HepG2 (cell line): Measurements from ENCODE around the gene CAMK2D. TPM values are rescaled to one million over a fixed set of nuclear protein-coding genes. Genes with fewer than 3 reads are reported as not detected.

ENCODE experiments used
- ATAC-seq: fragments of 200-7000 bp; cut with Tn5 transposase; 3 replicates; pipeline ENCODE4 v1.9.1; 2020; ENCODE audit warnings: mild to moderate bottlenecking, moderate library complexity
- BruUV-seq: library from RNA; stranded (reverse); fragments of 400-500 nt; replicated peaks from 2 replicates; lab custom pipeline; 2021; lab: Mats Ljungman, UMichigan
- CTCF ChIA-PET: fragments of 300-600 bp; formaldehyde crosslinking; extraction: SDS; loops from one replicate; lab custom pipeline; 2021; ENCODE audit warnings: low total read pairs, inconsistent platforms, low intra/inter-chr PET ratio; lab: Yijun Ruan, JAX
- POLR2A ChIA-PET: fragments of 350-600 bp; sonication (Branson Sonifier 250); formaldehyde crosslinking; loops from one replicate; lab custom pipeline; 2020; ENCODE audit warnings: antibody characterized with exemption, inconsistent platforms; lab: Yijun Ruan, JAX
- DNase-seq: peaks from one replicate; pipeline ENCODE4 v3.0.0-alpha.2; 2015; ENCODE audit warnings: low spot score
- FAIRE-seq: peaks from 3 replicates; lab custom pipeline; 2011; peaks lifted over from hg19 to GRCh38; lab: Jason Lieb, UNC
- H2AFZ ChIP-seq: one replicate; pipeline ENCODE4 v1.6.1; 2011; ENCODE audit warnings: low read length, inconsistent platforms
- H3K27ac ChIP-seq: fragments of 300-600 bp; 3 replicates; pipeline ENCODE4 v1.8.0; 2011; ENCODE audit warnings: mixed run types, mild to moderate bottlenecking, mixed read lengths, low read length, inconsistent platforms; ENCODE audit not compliant: insufficient read depth; ENCODE audit errors: extremely low read length
- H3K27me3 ChIP-seq, 2 experiments: fragments of 200-600 bp in 1 of 2; 2 replicates in 1 of 2; 3 replicates in 1 of 2; pipeline versions ENCODE4 v1.6.0 to v1.8.0; 2011; ENCODE audit warnings: low read length in 2 of 2, mild to moderate bottlenecking in 2 of 2, moderate library complexity in 2 of 2, inconsistent platforms in 1 of 2; ENCODE audit not compliant: insufficient read depth in 2 of 2, control insufficient read depth in 1 of 2
- H3K36me3 ChIP-seq, 2 experiments: fragments of 200-600 bp in 1 of 2; replicated peaks in 1 of 2; 2 replicates in 1 of 2; 3 replicates in 1 of 2; pipeline versions ENCODE4 v1.5.1 to v1.8.0; 2011; ENCODE audit warnings: low read length in 2 of 2, inconsistent platforms in 1 of 2; ENCODE audit not compliant: insufficient read depth in 2 of 2, control insufficient read depth in 1 of 2
- H3K4me1 ChIP-seq: 2 replicates; pipeline ENCODE4 v1.5.1; 2012; ENCODE audit warnings: low read length, inconsistent platforms; ENCODE audit not compliant: insufficient read depth
- H3K4me2 ChIP-seq: 2 replicates; pipeline ENCODE4 v1.6.0; 2011; ENCODE audit warnings: low read depth, low read length, inconsistent platforms
- H3K4me3 ChIP-seq, 3 experiments: fragments of 200-600 bp in 1 of 3; sonication (generic), shearing (Covaris generic) in 1 of 3; replicated peaks in 1 of 3; 2 replicates each; pipeline ENCODE4 v1.5.1; 2011 to 2016; ENCODE audit warnings: low read length in 3 of 3, inconsistent platforms in 2 of 3, low read depth in 2 of 3, mild to moderate bottlenecking in 2 of 3, control low read depth in 1 of 3, mixed read lengths in 1 of 3; ENCODE audit not compliant: insufficient read depth in 1 of 3
- H3K79me2 ChIP-seq: one replicate; pipeline ENCODE4 v1.6.1; 2011; ENCODE audit warnings: low read length, inconsistent platforms; ENCODE audit not compliant: insufficient read depth
- H3K9ac ChIP-seq: 2 replicates; pipeline ENCODE4 v1.6.0; 2011; ENCODE audit warnings: mild to moderate bottlenecking, low read depth, low read length, inconsistent platforms; ENCODE audit not compliant: insufficient read depth
- H3K9me3 ChIP-seq: 2 replicates; pipeline ENCODE4 v1.5.1; 2012; ENCODE audit warnings: mild to moderate bottlenecking, low read length
- H4K20me1 ChIP-seq: 2 replicates; pipeline ENCODE4 v1.6.0; 2011; ENCODE audit warnings: inconsistent platforms, mild to moderate bottlenecking, low read length, moderate library complexity; ENCODE audit not compliant: insufficient read depth
- AKAP8 ChIP-seq: sonication (generic); formaldehyde crosslinking; IDR thresholded peaks from 2 replicates; pipeline ENCODE4 v1.5.1; 2020; ENCODE audit warnings: mild to moderate bottlenecking, missing genetic modification reagents
- EED ChIP-seq: sonication (generic); formaldehyde crosslinking; IDR thresholded peaks from 2 replicates; pipeline ENCODE4 v1.5.0; 2020; ENCODE audit warnings: mild to moderate bottlenecking, missing genetic modification reagents
- NONO ChIP-seq, 2 experiments: fragments of 450-650 bp in 1 of 2; sonication (generic) in 1 of 2; formaldehyde crosslinking in 1 of 2; IDR thresholded peaks in 1 of 2; conservative IDR thresholded peaks in 1 of 2; 2 replicates each; pipeline versions ENCODE4 v1.6.1 to v1.8.0; 2017 to 2022; ENCODE audit warnings: mild to moderate bottlenecking in 1 of 2, missing genetic modification reagents in 1 of 2, moderate library complexity in 1 of 2
- POLR2G ChIP-seq: fragments of 200-400 bp; formaldehyde crosslinking; IDR thresholded peaks from 2 replicates; pipeline ENCODE4 v1.6.1; 2018; ENCODE audit warnings: mild to moderate bottlenecking, low read depth, low read length, moderate library complexity
- ZMYM3 ChIP-seq: sonication (generic); formaldehyde crosslinking; IDR thresholded peaks from 2 replicates; pipeline ENCODE4 v1.5.1; 2020; ENCODE audit warnings: mild to moderate bottlenecking, missing genetic modification reagents
- ZNF484 ChIP-seq: sonication (generic); formaldehyde crosslinking; IDR thresholded peaks from 2 replicates; pipeline ENCODE4 v1.5.1; 2020; ENCODE audit warnings: mild to moderate bottlenecking, low read depth, missing genetic modification reagents, borderline replicate concordance
- ZNF605 ChIP-seq: sonication (generic); formaldehyde crosslinking; IDR thresholded peaks from 2 replicates; pipeline ENCODE4 v1.8.0; 2022; ENCODE audit warnings: mild to moderate bottlenecking, missing genetic modification reagents
- ZNF607 ChIP-seq: sonication (generic); formaldehyde crosslinking; IDR thresholded peaks from 2 replicates; pipeline ENCODE4 v1.5.1; 2020; ENCODE audit warnings: missing genetic modification reagents, mild to moderate bottlenecking, borderline replicate concordance
- ZNF619 ChIP-seq: sonication (generic); formaldehyde crosslinking; IDR thresholded peaks from 2 replicates; pipeline ENCODE4 v1.4.0; 2020; ENCODE audit warnings: mild to moderate bottlenecking, missing genetic modification reagents
- ZNF782 ChIP-seq: sonication (generic); formaldehyde crosslinking; IDR thresholded peaks from 2 replicates; pipeline ENCODE4 v1.4.0; 2020; ENCODE audit warnings: missing genetic modification reagents, mild to moderate bottlenecking, borderline replicate concordance
- ZNF883 ChIP-seq: sonication (generic); formaldehyde crosslinking; IDR thresholded peaks from 2 replicates; pipeline ENCODE4 v1.5.1; 2020; ENCODE audit warnings: mild to moderate bottlenecking, missing genetic modification reagents; ENCODE audit errors: not compliant biosample characterization
- ZSCAN9 ChIP-seq: IDR thresholded peaks from 2 replicates; pipeline ENCODE4 v1.6.1; 2016; ENCODE audit warnings: borderline replicate concordance
- in situ Hi-C: cut with HindIII; loops from 2 replicates; pipeline ENCODE4 v1.10.0; 2017; ENCODE audit warnings: low pct_unique_long_range_greater_than_20kb; ENCODE audit not compliant: extremely low pct_ligation_motif_present
- intact Hi-C: fragments of 100-400 bp; cut with micrococcal nuclease; formaldehyde crosslinking; loops from one replicate; pipeline ENCODE4 v1.10.0; 2022; ENCODE audit not compliant: unreplicated experiment
- polyA plus RNA-seq, 8 experiments: library from polyadenylated mRNA; depleted of rRNA in 3 of 8; stranded (reverse) in 7 of 8; unstranded in 1 of 8; fragments of >200 nt; fragmentation: Illumina TruSeq in 4 of 8; extraction: Trizol in 4 of 8; gene quantifications; 2 replicates each; pipeline versions ENCODE4 v1.2.1 to v1.2.3, GENCODE V29; 2011 to 2016; ENCODE audit warnings: low read depth in 4 of 8, missing spikeins in 1 of 8, mixed read lengths in 1 of 8; ENCODE audit not compliant: insufficient read depth in 1 of 8
- total RNA-seq, 5 experiments: library from RNA; depleted of rRNA; stranded (reverse); fragments of >200 nt; fragmentation: Illumina TruSeq; extraction: Trizol; gene quantifications; 2 replicates each; pipeline ENCODE4 v1.2.3, GENCODE V29; 2016; ENCODE audit warnings: low read depth in 1 of 5
- TF ChIP-seq, protein P1 (sequence below): IDR thresholded peaks from 2 replicates; pipeline ENCODE4 v1.6.1; 2012; ENCODE audit warnings: low read length, improper control_type of control experiment
- TF ChIP-seq, protein P2 (sequence below): sonication (generic); formaldehyde crosslinking; IDR thresholded peaks from 2 replicates; pipeline ENCODE4 v1.4.0; 2020; ENCODE audit warnings: missing genetic modification reagents
- TF ChIP-seq, protein P3 (sequence below): IDR thresholded peaks from 2 replicates; pipeline ENCODE4 v1.6.1; 2012; ENCODE audit warnings: low read depth, low read length, improper control_type of control experiment
- TF ChIP-seq, protein P4 (sequence below): sonication (generic); formaldehyde crosslinking; IDR thresholded peaks from 2 replicates; pipeline ENCODE4 v1.4.0; 2020; ENCODE audit warnings: missing genetic modification reagents

Gene CAMK2D
- total and polyA plus RNA-seq, 2 of the 13 experiments (the other 11 are each of a cell fraction or from before 2014, with no cell fraction given) = 18.0 to 65.4 TPM

DNA sequence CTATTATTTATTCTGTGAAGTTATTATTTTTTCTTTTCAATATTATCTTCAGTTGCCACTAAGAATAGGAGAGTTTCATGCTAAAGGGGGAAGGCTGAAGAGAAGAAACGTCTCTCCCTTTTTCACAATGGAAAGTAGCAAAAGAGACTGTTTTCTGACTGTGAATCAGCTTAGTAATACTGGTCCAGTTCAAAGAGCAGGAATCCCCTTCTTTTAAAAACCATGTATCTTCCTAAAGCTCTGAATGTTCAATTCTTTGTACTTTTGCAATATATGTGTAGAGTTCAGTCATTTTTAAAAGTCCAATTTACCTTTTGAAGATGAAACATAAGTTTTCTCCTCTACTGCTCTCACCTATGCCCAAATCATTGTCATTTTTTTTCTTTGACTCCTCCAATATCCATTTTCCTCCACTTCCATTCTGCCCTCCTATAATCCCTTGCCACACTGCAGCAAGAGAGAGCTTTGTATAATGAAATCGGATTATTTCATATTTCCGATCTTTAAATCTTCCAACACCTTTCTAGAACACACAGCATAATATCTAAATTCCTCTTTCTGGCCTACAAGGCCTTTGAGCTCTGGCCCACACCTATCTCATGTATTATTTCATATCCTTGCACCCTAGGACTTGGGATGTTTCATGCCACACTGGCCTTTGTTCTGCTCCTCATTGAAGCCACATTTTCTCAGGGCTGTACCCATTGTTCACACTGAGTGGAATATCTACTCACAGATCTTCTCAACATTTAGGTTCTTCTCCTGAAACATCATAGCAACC, 195.3 kb downstream of the CAMK2D start (continued):
- no peak for TF ChIP-seq ZMYM3
- no peak for TF ChIP-seq ZNF607
- TF ChIP-seq ZNF883 = no peak
- TF ChIP-seq ZNF605 (CRISPR knock-in tag) = no peak

DNA sequence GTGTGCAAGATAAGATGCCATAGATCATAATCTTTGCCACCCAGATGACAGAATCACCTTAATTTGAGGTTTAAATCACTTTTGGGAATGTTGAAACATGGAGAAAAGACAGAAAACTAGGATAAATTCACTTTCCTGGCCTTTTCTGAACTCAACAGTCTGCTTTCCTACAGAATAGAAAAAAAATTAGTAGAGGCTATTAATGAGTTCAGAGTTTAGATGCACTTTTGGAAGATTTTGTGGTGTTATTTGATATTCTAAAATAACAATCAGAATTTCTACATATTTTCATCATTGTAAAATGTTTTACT, 195.9 kb downstream of the CAMK2D start:
- no TSS peak for BruUV-seq
- ChIA-PET POLR2A (no interaction called here), CTCF (no interaction called here)
- Histone ChIP-seq H3K4me3 (no peak overlapping the region), H4K20me1 (no peaks in the 10 kb centered on the region), H3K9me3 (no peaks in the 10 kb centered on the region), H3K36me3 (no peaks in the 10 kb centered on the region), H3K4me2 (no peak overlapping the region), H3K27me3 (no peaks in the 10 kb centered on the region), H3K4me1 (no peaks in the 10 kb centered on the region), H3K79me2 (no peaks in the 10 kb centered on the region), H2AFZ (no peak overlapping the region), H3K27ac (no peak overlapping the region), H3K9ac (no peak overlapping the region)
- DNase-seq (no peak), ATAC-seq (no peak), FAIRE-seq (no peak)
- in situ Hi-C loops = no loop called here
- intact Hi-C loops = no loop called here
- TF ChIP-seq, protein P1, sequence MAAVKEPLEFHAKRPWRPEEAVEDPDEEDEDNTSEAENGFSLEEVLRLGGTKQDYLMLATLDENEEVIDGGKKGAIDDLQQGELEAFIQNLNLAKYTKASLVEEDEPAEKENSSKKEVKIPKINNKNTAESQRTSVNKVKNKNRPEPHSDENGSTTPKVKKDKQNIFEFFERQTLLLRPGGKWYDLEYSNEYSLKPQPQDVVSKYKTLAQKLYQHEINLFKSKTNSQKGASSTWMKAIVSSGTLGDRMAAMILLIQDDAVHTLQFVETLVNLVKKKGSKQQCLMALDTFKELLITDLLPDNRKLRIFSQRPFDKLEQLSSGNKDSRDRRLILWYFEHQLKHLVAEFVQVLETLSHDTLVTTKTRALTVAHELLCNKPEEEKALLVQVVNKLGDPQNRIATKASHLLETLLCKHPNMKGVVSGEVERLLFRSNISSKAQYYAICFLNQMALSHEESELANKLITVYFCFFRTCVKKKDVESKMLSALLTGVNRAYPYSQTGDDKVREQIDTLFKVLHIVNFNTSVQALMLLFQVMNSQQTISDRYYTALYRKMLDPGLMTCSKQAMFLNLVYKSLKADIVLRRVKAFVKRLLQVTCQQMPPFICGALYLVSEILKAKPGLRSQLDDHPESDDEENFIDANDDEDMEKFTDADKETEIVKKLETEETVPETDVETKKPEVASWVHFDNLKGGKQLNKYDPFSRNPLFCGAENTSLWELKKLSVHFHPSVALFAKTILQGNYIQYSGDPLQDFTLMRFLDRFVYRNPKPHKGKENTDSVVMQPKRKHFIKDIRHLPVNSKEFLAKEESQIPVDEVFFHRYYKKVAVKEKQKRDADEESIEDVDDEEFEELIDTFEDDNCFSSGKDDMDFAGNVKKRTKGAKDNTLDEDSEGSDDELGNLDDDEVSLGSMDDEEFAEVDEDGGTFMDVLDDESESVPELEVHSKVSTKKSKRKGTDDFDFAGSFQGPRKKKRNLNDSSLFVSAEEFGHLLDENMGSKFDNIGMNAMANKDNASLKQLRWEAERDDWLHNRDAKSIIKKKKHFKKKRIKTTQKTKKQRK = no peak
- no peak for TF ChIP-seq ZNF607
- TF ChIP-seq, protein P2, sequence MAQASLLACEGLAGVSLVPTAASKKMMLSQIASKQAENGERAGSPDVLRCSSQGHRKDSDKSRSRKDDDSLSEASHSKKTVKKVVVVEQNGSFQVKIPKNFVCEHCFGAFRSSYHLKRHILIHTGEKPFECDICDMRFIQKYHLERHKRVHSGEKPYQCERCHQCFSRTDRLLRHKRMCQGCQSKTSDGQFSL (CRISPR knock-in tag) = no peak
- TF ChIP-seq AKAP8 (CRISPR knock-in tag) = no peak
- no peak for TF ChIP-seq ZNF619
- TF ChIP-seq, protein P3, sequence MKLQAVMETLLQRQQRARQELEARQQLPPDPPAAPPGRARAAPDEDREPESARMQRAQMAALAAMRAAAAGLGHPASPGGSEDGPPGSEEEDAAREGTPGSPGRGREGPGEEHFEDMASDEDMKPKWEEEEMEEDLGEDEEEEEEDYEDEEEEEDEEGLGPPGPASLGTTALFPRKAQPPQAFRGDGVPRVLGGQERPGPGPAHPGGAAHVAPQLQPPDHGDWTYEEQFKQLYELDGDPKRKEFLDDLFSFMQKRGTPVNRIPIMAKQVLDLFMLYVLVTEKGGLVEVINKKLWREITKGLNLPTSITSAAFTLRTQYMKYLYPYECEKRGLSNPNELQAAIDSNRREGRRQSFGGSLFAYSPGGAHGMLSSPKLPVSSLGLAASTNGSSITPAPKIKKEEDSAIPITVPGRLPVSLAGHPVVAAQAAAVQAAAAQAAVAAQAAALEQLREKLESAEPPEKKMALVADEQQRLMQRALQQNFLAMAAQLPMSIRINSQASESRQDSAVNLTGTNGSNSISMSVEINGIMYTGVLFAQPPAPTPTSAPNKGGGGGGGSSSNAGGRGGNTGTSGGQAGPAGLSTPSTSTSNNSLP = no peak
- no peak for TF ChIP-seq EED (CRISPR knock-in tag)
- no peak for TF ChIP-seq NONO (IDR thresholded peaks at IDR 0.05)
- no peak for TF ChIP-seq NONO (CRISPR knock-in tag; conservative IDR thresholded peaks at IDR 0.05)
- no peak for TF ChIP-seq ZSCAN9
- TF ChIP-seq, protein P4, sequence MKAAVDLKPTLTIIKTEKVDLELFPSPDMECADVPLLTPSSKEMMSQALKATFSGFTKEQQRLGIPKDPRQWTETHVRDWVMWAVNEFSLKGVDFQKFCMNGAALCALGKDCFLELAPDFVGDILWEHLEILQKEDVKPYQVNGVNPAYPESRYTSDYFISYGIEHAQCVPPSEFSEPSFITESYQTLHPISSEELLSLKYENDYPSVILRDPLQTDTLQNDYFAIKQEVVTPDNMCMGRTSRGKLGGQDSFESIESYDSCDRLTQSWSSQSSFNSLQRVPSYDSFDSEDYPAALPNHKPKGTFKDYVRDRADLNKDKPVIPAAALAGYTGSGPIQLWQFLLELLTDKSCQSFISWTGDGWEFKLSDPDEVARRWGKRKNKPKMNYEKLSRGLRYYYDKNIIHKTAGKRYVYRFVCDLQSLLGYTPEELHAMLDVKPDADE (CRISPR knock-in tag) = no peak
- TF ChIP-seq ZNF484 = no peak
- TF ChIP-seq ZNF782 (CRISPR knock-in tag) = no peak
- no peak for TF ChIP-seq POLR2G
